Measurements from ENCODE around the gene ROBO4. TPM values are rescaled to one million over a fixed set of nuclear protein-coding genes. Genes with fewer than 3 reads are reported as not detected.

Gene ROBO4
- total and polyA plus RNA-seq, 9 of the 15 experiments (the other 6 are each of a cell fraction or from before 2014, with no cell fraction given), result not detected

GRCh38 chr11:124872280-124872679 lies 25.4 kb downstream of the ROBO4 start (continued):
- TF ChIP-seq, protein P1, sequence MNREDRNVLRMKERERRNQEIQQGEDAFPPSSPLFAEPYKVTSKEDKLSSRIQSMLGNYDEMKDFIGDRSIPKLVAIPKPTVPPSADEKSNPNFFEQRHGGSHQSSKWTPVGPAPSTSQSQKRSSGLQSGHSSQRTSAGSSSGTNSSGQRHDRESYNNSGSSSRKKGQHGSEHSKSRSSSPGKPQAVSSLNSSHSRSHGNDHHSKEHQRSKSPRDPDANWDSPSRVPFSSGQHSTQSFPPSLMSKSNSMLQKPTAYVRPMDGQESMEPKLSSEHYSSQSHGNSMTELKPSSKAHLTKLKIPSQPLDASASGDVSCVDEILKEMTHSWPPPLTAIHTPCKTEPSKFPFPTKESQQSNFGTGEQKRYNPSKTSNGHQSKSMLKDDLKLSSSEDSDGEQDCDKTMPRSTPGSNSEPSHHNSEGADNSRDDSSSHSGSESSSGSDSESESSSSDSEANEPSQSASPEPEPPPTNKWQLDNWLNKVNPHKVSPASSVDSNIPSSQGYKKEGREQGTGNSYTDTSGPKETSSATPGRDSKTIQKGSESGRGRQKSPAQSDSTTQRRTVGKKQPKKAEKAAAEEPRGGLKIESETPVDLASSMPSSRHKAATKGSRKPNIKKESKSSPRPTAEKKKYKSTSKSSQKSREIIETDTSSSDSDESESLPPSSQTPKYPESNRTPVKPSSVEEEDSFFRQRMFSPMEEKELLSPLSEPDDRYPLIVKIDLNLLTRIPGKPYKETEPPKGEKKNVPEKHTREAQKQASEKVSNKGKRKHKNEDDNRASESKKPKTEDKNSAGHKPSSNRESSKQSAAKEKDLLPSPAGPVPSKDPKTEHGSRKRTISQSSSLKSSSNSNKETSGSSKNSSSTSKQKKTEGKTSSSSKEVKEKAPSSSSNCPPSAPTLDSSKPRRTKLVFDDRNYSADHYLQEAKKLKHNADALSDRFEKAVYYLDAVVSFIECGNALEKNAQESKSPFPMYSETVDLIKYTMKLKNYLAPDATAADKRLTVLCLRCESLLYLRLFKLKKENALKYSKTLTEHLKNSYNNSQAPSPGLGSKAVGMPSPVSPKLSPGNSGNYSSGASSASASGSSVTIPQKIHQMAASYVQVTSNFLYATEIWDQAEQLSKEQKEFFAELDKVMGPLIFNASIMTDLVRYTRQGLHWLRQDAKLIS (CRISPR knock-in tag; IDR thresholded peaks at IDR 0.05), result no peak
- no peak for TF ChIP-seq ZC3H8 (IDR thresholded peaks at IDR 0.05)
- TF ChIP-seq, protein P2, sequence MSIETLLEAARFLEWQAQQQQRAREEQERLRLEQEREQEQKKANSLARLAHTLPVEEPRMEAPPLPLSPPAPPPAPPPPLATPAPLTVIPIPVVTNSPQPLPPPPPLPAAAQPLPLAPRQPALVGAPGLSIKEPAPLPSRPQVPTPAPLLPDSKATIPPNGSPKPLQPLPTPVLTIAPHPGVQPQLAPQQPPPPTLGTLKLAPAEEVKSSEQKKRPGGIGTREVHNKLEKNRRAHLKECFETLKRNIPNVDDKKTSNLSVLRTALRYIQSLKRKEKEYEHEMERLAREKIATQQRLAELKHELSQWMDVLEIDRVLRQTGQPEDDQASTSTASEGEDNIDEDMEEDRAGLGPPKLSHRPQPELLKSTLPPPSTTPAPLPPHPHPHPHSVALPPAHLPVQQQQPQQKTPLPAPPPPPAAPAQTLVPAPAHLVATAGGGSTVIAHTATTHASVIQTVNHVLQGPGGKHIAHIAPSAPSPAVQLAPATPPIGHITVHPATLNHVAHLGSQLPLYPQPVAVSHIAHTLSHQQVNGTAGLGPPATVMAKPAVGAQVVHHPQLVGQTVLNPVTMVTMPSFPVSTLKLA (conservative IDR thresholded peaks at IDR 0.05), result no peak
- TF ChIP-seq, protein P3, sequence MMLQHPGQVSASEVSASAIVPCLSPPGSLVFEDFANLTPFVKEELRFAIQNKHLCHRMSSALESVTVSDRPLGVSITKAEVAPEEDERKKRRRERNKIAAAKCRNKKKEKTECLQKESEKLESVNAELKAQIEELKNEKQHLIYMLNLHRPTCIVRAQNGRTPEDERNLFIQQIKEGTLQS (IDR thresholded peaks at IDR 0.05), result no peak
- TF ChIP-seq, protein P3 (CRISPR knock-in tag; conservative IDR thresholded peaks at IDR 0.05), result no peak

Measured in K562 (cell line).